OCI-LY7 (cell line): ENCODE results near the gene MRPS33. TPM values are rescaled to one million over a fixed set of nuclear protein-coding genes. Genes with fewer than 3 reads are reported as not detected.

ENCODE experiments used
- small RNA-seq: library from RNA; depleted of rRNA; stranded (forward); fragments of <200 nt; gene quantifications from one replicate; pipeline ENCODE3, GENCODE V24; 2014
- total RNA-seq, 2 experiments: library from RNA; depleted of rRNA in 1 of 2; stranded (reverse); fragments of >200 nt in 1 of 2; shearing (Covaris generic) in 1 of 2; gene quantifications; 2 replicates each; pipeline ENCODE4 v1.2.3, GENCODE V29; 2014 to 2022

MRPS33 gene
- total RNA-seq, 2 experiments from 2014 or later: 21.1 to 71.9 TPM

Small RNA genes within 50 kb of the gene (small RNA-seq; reads per million reads assigned to genes)
- gene RNU4-74P: not detected

Other genes with a start within 250 kb of the MRPS33 start
- gene BRAF, start 90.0 kb downstream of the MRPS33 start, total RNA-seq (2014; rRNA removed; shearing (Covaris generic)): 14.9 and 17.1 TPM in 2 replicates
- 41.6 and 51.8 TPM in 2 replicates for gene BRAF, start 90.0 kb downstream of the MRPS33 start, total RNA-seq (2022)
- gene TMEM178B, start 59.1 kb upstream of the MRPS33 start, total RNA-seq (2014; rRNA removed; shearing (Covaris generic)): not detected in 2 replicates
- gene TMEM178B, start 59.1 kb upstream of the MRPS33 start, total RNA-seq (2022): not detected in 2 replicates